ENCODE measurements around the gene C4orf50. TPM values are rescaled to one million over a fixed set of nuclear protein-coding genes. Genes with fewer than 3 reads are reported as not detected.

The C4orf50 gene
- total and polyA plus RNA-seq, 2 of the 8 experiments (the other 6 are each of a cell fraction or from before 2014, with no cell fraction given) = 0.08 to 0.22 TPM

- no peak for TF ChIP-seq KDM5A (IDR thresholded peaks at IDR 0.05; ENCODE audit: low read length)
- no peak for TF ChIP-seq TAF7 (optimal IDR thresholded peaks at IDR 0.05; ENCODE audit: borderline replicate concordance, low read depth, low read length)
- TF ChIP-seq SIRT6 (IDR thresholded peaks at IDR 0.05; ENCODE audit: low read length) = no peak
Measured at GRCh38 chr4:5889002-5889696, 129.1 kb downstream of the C4orf50 start (continued).

Measured in H1 (cell line).